HepG2 (cell line): ENCODE data around the gene SGPP2.

Experiments used
- BRCA1 ChIP-seq: sonication (generic); formaldehyde crosslinking; IDR thresholded peaks from 2 replicates; pipeline ENCODE4 v1.4.0; 2020; ENCODE audit warnings: missing genetic modification reagents
- CBX5 ChIP-seq: sonication (generic); formaldehyde crosslinking; IDR thresholded peaks from 2 replicates; pipeline ENCODE4 v1.4.0; 2020; ENCODE audit warnings: missing genetic modification reagents, borderline replicate concordance
- CEBPG ChIP-seq: IDR thresholded peaks from 2 replicates; pipeline ENCODE4 v1.6.1; 2016
- GABPA ChIP-seq, 2 experiments: IDR thresholded peaks; 2 replicates each; pipeline ENCODE4 v1.6.1; 2011 to 2016; ENCODE audit warnings: low read depth in 2 of 2, low read length in 1 of 2, missing biosample characterization in 1 of 2, missing genetic modification characterization in 1 of 2
- GTF2F1 ChIP-seq: fragments of 150-350 bp; IDR thresholded peaks from 2 replicates; pipeline ENCODE4 v1.6.1; 2014; ENCODE audit warnings: low read length
- LCORL ChIP-seq, 2 experiments: fragments of 450-650 bp in 1 of 2; sonication (generic) in 1 of 2; formaldehyde crosslinking in 1 of 2; IDR thresholded peaks; 2 replicates each; pipeline versions ENCODE4 v1.5.0 to v1.6.1; 2017 to 2020; ENCODE audit warnings: antibody characterized with exemption in 1 of 2, missing genetic modification reagents in 1 of 2
- PAF1 ChIP-seq: IDR thresholded peaks from 2 replicates; pipeline ENCODE4 v1.6.1; 2016; ENCODE audit warnings: missing genetic modification reagents, missing compliant biosample characterization
- PCBP1 ChIP-seq: fragments of 200-400 bp; formaldehyde crosslinking; IDR thresholded peaks from 2 replicates; pipeline ENCODE4 v1.6.1; 2017; ENCODE audit warnings: mild to moderate bottlenecking, low read depth, low read length, borderline replicate concordance
- POLR2AphosphoS5 ChIP-seq: IDR thresholded peaks from 2 replicates; pipeline ENCODE4 v1.6.1; 2012; ENCODE audit warnings: low read depth, low read length
- SMAD1 ChIP-seq: sonication (generic); formaldehyde crosslinking; IDR thresholded peaks from 2 replicates; pipeline ENCODE4 v1.4.0; 2020; ENCODE audit warnings: missing genetic modification reagents, low read depth, mild to moderate bottlenecking, borderline replicate concordance
- TF ChIP-seq, protein P1 (sequence below): sonication (generic); formaldehyde crosslinking; IDR thresholded peaks from 2 replicates; pipeline ENCODE4 v1.4.0; 2020; ENCODE audit warnings: missing genetic modification reagents
- TF ChIP-seq, protein P2 (sequence below): sonication (generic); formaldehyde crosslinking; IDR thresholded peaks from 2 replicates; pipeline ENCODE4 v1.4.0; 2020; ENCODE audit warnings: mild to moderate bottlenecking, missing genetic modification reagents, borderline replicate concordance

DNA sequence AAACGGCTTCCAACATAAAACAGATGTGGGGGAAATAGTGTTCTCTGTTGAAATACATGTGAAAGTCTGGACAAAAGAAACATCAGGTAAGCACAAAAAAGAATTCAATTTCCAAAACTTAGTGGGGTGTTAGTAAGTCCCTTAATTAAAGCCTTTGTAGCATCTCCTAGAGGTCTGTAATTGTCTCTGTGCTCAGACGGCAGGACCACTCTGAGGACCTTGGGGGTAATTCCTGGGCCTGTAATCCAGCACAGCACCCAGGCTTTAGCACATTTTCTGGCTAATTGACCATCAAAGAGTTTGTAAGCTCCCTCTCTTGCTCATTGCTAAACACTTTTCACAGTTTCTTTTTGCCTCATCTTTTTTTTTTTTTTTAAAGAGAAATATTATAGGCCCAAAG, 151.3 kb downstream of the SGPP2 start:
- no peak for TF ChIP-seq SMAD1 (CRISPR knock-in tag)
- no peak for TF ChIP-seq GTF2F1
- TF ChIP-seq POLR2AphosphoS5 = no peak
- TF ChIP-seq PCBP1 = no peak
- TF ChIP-seq LCORL (IDR thresholded peaks at IDR 0.05) = no peak
- TF ChIP-seq LCORL (CRISPR knock-in tag; IDR thresholded peaks at IDR 0.05) = no peak
- no peak for TF ChIP-seq CBX5 (CRISPR knock-in tag)
- TF ChIP-seq, protein P1, sequence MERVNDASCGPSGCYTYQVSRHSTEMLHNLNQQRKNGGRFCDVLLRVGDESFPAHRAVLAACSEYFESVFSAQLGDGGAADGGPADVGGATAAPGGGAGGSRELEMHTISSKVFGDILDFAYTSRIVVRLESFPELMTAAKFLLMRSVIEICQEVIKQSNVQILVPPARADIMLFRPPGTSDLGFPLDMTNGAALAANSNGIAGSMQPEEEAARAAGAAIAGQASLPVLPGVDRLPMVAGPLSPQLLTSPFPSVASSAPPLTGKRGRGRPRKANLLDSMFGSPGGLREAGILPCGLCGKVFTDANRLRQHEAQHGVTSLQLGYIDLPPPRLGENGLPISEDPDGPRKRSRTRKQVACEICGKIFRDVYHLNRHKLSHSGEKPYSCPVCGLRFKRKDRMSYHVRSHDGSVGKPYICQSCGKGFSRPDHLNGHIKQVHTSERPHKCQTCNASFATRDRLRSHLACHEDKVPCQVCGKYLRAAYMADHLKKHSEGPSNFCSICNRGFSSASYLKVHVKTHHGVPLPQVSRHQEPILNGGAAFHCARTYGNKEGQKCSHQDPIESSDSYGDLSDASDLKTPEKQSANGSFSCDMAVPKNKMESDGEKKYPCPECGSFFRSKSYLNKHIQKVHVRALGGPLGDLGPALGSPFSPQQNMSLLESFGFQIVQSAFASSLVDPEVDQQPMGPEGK (CRISPR knock-in tag) = no peak
- no peak for TF ChIP-seq PAF1 (CRISPR knock-in tag)
- no peak for TF ChIP-seq CEBPG (CRISPR knock-in tag)
- TF ChIP-seq, protein P2, sequence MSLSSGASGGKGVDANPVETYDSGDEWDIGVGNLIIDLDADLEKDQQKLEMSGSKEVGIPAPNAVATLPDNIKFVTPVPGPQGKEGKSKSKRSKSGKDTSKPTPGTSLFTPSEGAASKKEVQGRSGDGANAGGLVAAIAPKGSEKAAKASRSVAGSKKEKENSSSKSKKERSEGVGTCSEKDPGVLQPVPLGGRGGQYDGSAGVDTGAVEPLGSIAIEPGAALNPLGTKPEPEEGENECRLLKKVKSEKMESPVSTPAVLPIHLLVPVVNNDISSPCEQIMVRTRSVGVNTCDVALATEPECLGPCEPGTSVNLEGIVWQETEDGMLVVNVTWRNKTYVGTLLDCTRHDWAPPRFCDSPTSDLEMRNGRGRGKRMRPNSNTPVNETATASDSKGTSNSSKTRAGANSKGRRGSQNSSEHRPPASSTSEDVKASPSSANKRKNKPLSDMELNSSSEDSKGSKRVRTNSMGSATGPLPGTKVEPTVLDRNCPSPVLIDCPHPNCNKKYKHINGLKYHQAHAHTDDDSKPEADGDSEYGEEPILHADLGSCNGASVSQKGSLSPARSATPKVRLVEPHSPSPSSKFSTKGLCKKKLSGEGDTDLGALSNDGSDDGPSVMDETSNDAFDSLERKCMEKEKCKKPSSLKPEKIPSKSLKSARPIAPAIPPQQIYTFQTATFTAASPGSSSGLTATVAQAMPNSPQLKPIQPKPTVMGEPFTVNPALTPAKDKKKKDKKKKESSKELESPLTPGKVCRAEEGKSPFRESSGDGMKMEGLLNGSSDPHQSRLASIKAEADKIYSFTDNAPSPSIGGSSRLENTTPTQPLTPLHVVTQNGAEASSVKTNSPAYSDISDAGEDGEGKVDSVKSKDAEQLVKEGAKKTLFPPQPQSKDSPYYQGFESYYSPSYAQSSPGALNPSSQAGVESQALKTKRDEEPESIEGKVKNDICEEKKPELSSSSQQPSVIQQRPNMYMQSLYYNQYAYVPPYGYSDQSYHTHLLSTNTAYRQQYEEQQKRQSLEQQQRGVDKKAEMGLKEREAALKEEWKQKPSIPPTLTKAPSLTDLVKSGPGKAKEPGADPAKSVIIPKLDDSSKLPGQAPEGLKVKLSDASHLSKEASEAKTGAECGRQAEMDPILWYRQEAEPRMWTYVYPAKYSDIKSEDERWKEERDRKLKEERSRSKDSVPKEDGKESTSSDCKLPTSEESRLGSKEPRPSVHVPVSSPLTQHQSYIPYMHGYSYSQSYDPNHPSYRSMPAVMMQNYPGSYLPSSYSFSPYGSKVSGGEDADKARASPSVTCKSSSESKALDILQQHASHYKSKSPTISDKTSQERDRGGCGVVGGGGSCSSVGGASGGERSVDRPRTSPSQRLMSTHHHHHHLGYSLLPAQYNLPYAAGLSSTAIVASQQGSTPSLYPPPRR (CRISPR knock-in tag) = no peak
- TF ChIP-seq BRCA1 (CRISPR knock-in tag) = no peak
- no peak for TF ChIP-seq GABPA (IDR thresholded peaks at IDR 0.05; ENCODE audit: low read depth, low read length)
- no peak for TF ChIP-seq GABPA (CRISPR knock-in tag; IDR thresholded peaks at IDR 0.05; ENCODE audit: low read depth)
